ENCODE measurements around the gene HSD11B1.

The HSD11B1 gene

DNA sequence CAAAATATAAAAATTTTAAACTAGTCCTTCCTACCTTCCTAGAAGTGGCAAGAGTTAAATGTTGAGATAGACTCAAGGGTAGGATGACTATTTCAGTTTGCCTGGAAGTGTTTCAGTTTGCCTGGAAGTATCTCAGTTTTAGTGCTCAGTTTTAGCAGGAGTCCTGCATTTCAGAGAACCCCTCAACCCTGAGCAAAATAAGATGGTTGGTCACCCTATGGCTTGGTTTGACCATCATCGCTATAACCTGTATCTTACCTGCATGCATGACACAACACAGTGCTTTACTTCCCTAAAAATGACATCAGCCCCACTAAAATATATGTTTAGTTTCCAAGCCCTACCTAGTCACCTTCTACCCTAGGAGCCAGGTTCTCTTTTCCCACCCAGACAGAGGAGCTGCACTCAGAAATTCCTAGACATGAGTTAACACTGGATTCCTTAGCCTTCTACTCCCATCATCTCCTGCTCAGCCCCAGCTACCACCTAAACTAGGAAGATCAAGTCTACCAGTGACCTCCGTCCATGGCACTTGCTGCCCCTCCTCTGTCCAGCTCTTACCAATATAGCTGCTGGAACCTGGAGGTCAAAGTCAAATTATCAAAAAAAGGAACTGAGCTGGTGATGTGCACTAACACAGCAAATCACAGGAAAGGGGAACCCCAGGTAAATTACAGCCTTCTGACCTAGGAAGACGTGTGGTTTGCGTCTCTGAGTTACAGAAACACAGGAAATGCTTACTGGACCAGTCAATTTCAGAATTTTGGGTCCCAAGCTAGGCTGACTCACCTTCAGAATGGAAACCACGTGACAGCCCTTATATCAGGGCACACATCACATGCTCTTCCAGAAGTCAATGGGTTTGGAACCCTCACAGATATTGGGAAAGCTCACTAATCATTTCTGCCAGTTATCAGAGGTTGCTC, 31.7 kb upstream of the HSD11B1 start:
- Histone ChIP-seq H3K27me3 (ENCODE audit: control insufficient read depth in 1 of 2, insufficient read depth in 2 of 2, low read length in 2 of 2) (no peaks in the 10 kb centered on the region), H3K9me3 (ENCODE audit: low read length) (no peaks in the 10 kb centered on the region), H3K27ac (ENCODE audit: low read depth, low read length) (no peak overlapping the region), H3K36me3 (ENCODE audit: insufficient read depth, low read length) (no peaks in the 10 kb centered on the region), H3K9ac (ENCODE audit: low read length) (no peak overlapping the region), H3K4me1 (ENCODE audit: insufficient read depth, low read length) (peaks cover 18% of the 10 kb centered on the region), H3K4me3 (ENCODE audit: low read depth in 1 of 2, low read length in 2 of 2) (no peak overlapping the region)

DNA sequence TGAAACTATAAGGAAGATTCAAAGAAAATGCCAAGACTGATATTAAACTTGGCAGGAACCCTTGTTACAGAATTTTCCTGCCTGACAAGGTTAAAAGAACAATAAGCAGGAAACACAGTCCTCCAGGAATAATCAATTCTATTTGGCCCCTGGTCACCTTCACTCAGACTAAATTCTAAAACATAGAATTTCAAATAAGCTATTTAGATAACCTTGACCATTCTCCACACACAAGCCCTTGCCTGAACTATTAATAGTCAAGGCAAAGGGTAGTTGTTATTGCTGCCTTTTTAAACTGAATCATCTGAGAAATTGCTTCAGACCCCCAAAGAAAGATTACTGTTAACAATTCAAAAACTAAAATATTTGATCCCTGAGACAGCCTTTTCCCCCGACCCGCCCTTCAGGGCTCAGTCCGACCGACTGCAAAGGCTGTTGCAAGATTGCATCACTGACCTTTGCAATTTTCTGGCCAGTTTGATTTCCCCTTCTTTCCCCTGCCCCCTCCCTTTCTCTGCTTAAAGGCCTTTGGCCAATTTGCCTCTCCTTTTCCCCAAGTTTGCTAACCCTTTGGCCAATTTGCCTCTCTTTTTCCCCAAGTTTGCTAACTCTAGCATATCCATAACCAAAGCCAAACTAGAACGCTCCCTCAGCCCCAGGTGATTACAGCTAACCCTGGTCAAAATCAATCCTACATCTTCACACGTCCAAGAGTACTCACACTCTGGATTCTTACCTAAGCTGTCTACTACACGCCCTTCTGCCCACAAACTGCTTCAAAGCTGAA, 30.8 kb upstream of the HSD11B1 start:
- no peak overlapping the region for H3K27ac ChIP-seq (ENCODE audit: low read depth, low read length)
- no peaks in the 10 kb centered on the region for H3K27me3 ChIP-seq (ENCODE audit: control insufficient read depth in 1 of 2, insufficient read depth in 2 of 2, low read length in 2 of 2)
- H3K9me3 ChIP-seq (ENCODE audit: low read length) = no peaks in the 10 kb centered on the region
- no peak overlapping the region for H3K9ac ChIP-seq (ENCODE audit: low read length)
- no peaks in the 10 kb centered on the region for H3K36me3 ChIP-seq (ENCODE audit: insufficient read depth, low read length)
- no peak overlapping the region for H3K4me3 ChIP-seq (ENCODE audit: low read depth in 1 of 2, low read length in 2 of 2)
- peaks cover 18% of the 10 kb centered on the region for H3K4me1 ChIP-seq (ENCODE audit: insufficient read depth, low read length)

DNA sequence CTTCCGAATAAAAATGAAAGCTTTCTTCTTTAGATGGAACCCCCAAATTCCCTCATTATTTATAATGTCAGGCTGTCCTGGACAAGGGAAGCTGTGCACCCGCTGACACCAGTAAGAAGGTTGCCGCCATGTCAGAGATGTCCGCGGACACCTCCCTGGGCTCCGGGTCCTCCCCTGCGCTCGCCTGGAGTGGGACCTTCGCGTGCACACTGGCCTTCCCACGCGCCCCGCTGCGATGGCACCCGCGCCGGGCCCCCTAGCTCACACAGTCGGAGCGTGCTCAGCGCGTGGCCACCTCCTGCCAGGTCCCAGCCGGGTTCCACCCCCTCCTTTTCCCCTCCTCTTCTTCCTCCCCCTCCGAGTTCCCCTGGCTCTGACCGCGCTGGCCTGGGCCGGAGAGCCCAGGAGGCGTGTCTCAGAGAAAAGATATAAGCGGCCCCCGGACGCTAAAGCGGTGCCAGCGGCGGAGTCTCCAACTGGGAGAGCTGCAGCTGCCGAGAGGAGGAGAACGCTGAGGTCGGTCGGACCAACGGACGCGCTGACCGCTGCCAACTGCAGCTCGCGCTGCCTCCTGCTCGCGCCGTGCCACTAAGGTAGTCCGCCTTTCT, 29.6 kb upstream of the HSD11B1 start, which contains the start of gene G0S2:
Gene G0S2 (plus strand): TSS at position 456 of the 608 bp plus-strand sequence. CDS start 273 bp downstream, outside the sequence.
- no peaks in the 10 kb centered on the region for H3K36me3 ChIP-seq (ENCODE audit: insufficient read depth, low read length)
- peak within 1 kb of the TSS; percentile 70 for H3K27ac ChIP-seq (ENCODE audit: low read depth, low read length)
- H3K9me3 ChIP-seq (ENCODE audit: low read length) = no peaks in the 10 kb centered on the region
- H3K4me3 ChIP-seq (ENCODE audit: low read depth in 1 of 2, low read length in 2 of 2) = peak within 1 kb of the TSS; percentile 11 to 81
- H3K9ac ChIP-seq (ENCODE audit: low read length) = no peak within 1 kb of the TSS
- H3K27me3 ChIP-seq (ENCODE audit: control insufficient read depth in 1 of 2, insufficient read depth in 2 of 2, low read length in 2 of 2) = no peaks in the 10 kb centered on the region
- H3K4me1 ChIP-seq (ENCODE audit: insufficient read depth, low read length) = peaks cover 18% of the 10 kb centered on the region

- H3K9me3 ChIP-seq (ENCODE audit: low read length) = no peaks in the 10 kb centered on the region
- H3K4me3 ChIP-seq (ENCODE audit: low read depth in 1 of 2, low read length in 2 of 2) = peak overlapping the region; percentile 11 to 81
- H3K9ac ChIP-seq (ENCODE audit: low read length) = no peak overlapping the region
- H3K27ac ChIP-seq (ENCODE audit: low read depth, low read length) = peak overlapping the region; percentile 70
- H3K27me3 ChIP-seq (ENCODE audit: control insufficient read depth in 1 of 2, insufficient read depth in 2 of 2, low read length in 2 of 2) = no peaks in the 10 kb centered on the region
- peaks cover 18% of the 10 kb centered on the region for H3K4me1 ChIP-seq (ENCODE audit: insufficient read depth, low read length)
- no peaks in the 10 kb centered on the region for H3K36me3 ChIP-seq (ENCODE audit: insufficient read depth, low read length)
Measured at GRCh38 chr1:209675565-209676154, 29.0 kb upstream of the HSD11B1 start.

DNA sequence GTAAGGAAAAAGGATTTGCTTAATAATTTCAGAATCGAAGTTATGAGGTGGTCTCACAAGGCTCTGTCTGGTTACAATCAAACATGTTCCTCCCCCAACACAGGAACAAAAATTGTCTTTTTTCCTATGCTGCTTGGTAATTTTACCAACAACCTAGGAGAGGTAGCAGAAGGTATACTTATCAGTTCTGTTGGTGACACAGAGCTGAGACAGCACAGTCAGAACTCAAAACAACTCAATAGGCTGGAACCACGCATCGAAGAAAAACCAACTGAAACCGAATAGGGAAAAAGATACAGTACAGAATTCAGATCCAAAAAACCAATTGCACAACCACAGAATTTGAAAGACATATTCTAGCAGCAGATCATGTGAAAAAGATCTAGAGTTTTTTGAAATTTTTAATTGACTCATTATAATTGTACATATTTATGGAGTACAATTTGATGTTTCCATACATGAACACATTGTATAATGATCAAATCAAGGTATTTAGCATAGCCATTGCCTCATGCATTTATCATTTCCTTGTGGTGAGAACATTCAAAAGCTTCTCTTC, 25.6 kb upstream of the HSD11B1 start:
- Histone ChIP-seq H3K27ac (ENCODE audit: low read depth, low read length) (no peak overlapping the region), H3K9me3 (ENCODE audit: low read length) (no peaks in the 10 kb centered on the region), H3K4me1 (ENCODE audit: insufficient read depth, low read length) (peaks cover 18% of the 10 kb centered on the region), H3K27me3 (ENCODE audit: control insufficient read depth in 1 of 2, insufficient read depth in 2 of 2, low read length in 2 of 2) (no peaks in the 10 kb centered on the region), H3K4me3 (ENCODE audit: low read depth in 1 of 2, low read length in 2 of 2) (no peak overlapping the region), H3K9ac (ENCODE audit: low read length) (no peak overlapping the region), H3K36me3 (ENCODE audit: insufficient read depth, low read length) (no peaks in the 10 kb centered on the region)

DNA sequence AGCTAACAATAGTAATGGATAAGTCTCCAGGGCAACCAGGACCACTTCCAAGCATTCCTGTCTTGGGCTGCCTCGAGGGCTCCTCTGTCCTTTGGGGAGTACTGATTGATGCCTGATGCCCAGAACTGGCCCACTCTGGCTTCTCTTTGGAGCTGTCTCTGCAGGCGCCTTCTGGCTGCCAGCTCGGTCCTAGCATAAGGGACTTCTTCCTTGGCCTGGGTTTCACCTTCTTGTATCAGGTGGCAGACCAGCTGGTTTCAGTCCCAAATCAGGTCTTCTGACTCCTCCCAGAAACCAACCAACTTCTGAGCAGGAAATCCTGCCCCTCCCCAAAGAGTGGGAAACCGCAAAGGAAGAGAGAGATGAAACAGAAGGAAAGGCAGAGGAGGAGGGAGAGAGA, 18.8 kb upstream of the HSD11B1 start:
- H3K4me1 ChIP-seq (ENCODE audit: insufficient read depth, low read length) = peaks cover 9% of the 10 kb centered on the region
- no peak overlapping the region for H3K9ac ChIP-seq (ENCODE audit: low read length)
- H3K27me3 ChIP-seq (ENCODE audit: control insufficient read depth in 1 of 2, insufficient read depth in 2 of 2, low read length in 2 of 2) = no peaks in the 10 kb centered on the region
- no peak overlapping the region for H3K27ac ChIP-seq (ENCODE audit: low read depth, low read length)
- H3K9me3 ChIP-seq (ENCODE audit: low read length) = no peaks in the 10 kb centered on the region
- H3K4me3 ChIP-seq (ENCODE audit: low read depth in 1 of 2, low read length in 2 of 2) = peak overlapping the region in 1 of 2 donors; percentile 1
- no peaks in the 10 kb centered on the region for H3K36me3 ChIP-seq (ENCODE audit: insufficient read depth, low read length)

DNA sequence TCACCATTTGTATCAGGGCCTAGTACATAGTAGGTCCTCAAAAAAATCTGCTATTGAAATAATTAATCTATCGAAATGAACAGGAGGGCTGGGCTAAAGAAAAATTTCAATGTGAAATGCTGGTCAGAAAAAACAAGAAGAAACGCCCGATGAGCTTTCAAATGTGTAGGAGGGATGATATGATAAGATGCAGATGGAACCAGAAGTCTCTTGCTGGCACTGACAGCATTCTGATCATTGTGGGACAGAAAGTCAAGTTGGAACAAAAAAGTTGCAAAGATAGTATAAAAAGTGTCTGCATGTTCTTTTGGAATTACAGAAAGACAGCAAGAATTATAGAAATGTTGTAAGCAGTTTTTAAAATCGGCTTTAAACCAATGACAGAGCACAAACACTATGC, 18.3 kb upstream of the HSD11B1 start:
- H3K4me1 ChIP-seq (ENCODE audit: insufficient read depth, low read length) = peaks cover 9% of the 10 kb centered on the region
- H3K36me3 ChIP-seq (ENCODE audit: insufficient read depth, low read length) = no peaks in the 10 kb centered on the region
- no peaks in the 10 kb centered on the region for H3K9me3 ChIP-seq (ENCODE audit: low read length)
- H3K9ac ChIP-seq (ENCODE audit: low read length) = no peak overlapping the region
- H3K4me3 ChIP-seq (ENCODE audit: low read depth in 1 of 2, low read length in 2 of 2) = no peak overlapping the region
- no peaks in the 10 kb centered on the region for H3K27me3 ChIP-seq (ENCODE audit: control insufficient read depth in 1 of 2, insufficient read depth in 2 of 2, low read length in 2 of 2)
- no peak overlapping the region for H3K27ac ChIP-seq (ENCODE audit: low read depth, low read length)

- Histone ChIP-seq H3K9me3 (ENCODE audit: low read length) (no peaks in the 10 kb centered on the region), H3K27ac (ENCODE audit: low read depth, low read length) (no peak overlapping the region), H3K36me3 (ENCODE audit: insufficient read depth, low read length) (no peaks in the 10 kb centered on the region), H3K27me3 (ENCODE audit: control insufficient read depth in 1 of 2, insufficient read depth in 2 of 2, low read length in 2 of 2) (no peaks in the 10 kb centered on the region), H3K9ac (ENCODE audit: low read length) (no peak overlapping the region), H3K4me3 (ENCODE audit: low read depth in 1 of 2, low read length in 2 of 2) (no peak overlapping the region), H3K4me1 (ENCODE audit: insufficient read depth, low read length) (peaks cover 9% of the 10 kb centered on the region)
Measured at GRCh38 chr1:209688746-209689234, 15.9 kb upstream of the HSD11B1 start.

DNA sequence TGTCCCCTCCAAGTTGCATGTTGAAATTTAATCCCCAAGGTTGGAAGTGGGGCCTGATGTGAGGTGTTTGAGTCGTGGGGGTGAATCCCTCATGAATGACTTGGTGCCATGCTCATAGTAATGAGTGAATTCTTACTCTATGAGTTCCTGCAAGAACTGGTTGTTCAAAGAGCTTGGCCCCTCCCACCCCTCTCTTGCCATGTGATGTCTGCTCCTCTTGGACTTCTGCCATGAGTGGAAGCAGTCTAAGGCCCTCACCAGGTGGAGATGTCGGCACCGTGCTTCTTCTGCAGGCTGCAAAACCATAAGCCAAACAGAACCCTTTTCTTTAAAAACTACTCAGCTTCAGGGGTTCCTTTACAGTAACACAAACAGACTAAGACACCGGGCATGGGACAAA, 15.2 kb upstream of the HSD11B1 start:
- Histone ChIP-seq H3K27me3 (ENCODE audit: control insufficient read depth in 1 of 2, insufficient read depth in 2 of 2, low read length in 2 of 2) (no peaks in the 10 kb centered on the region), H3K4me1 (ENCODE audit: insufficient read depth, low read length) (peaks cover 9% of the 10 kb centered on the region), H3K4me3 (ENCODE audit: low read depth in 1 of 2, low read length in 2 of 2) (no peak overlapping the region), H3K9me3 (ENCODE audit: low read length) (no peaks in the 10 kb centered on the region), H3K27ac (ENCODE audit: low read depth, low read length) (no peak overlapping the region), H3K9ac (ENCODE audit: low read length) (no peak overlapping the region), H3K36me3 (ENCODE audit: insufficient read depth, low read length) (no peaks in the 10 kb centered on the region)

- Histone ChIP-seq H3K27me3 (ENCODE audit: control insufficient read depth in 1 of 2, insufficient read depth in 2 of 2, low read length in 2 of 2) (no peaks in the 10 kb centered on the region), H3K27ac (ENCODE audit: low read depth, low read length) (no peak overlapping the region), H3K9me3 (ENCODE audit: low read length) (no peaks in the 10 kb centered on the region), H3K36me3 (ENCODE audit: insufficient read depth, low read length) (no peaks in the 10 kb centered on the region), H3K4me3 (ENCODE audit: low read depth in 1 of 2, low read length in 2 of 2) (no peak overlapping the region), H3K4me1 (ENCODE audit: insufficient read depth, low read length) (peaks cover 9% of the 10 kb centered on the region), H3K9ac (ENCODE audit: low read length) (no peak overlapping the region)
Measured at GRCh38 chr1:209691237-209691636, 13.4 kb upstream of the HSD11B1 start.
